Psoas muscle (tissue), 8 donors: ENCODE data around the gene ADCY1. TPM values are rescaled to one million over a fixed set of nuclear protein-coding genes. Genes with fewer than 3 reads are reported as not detected.

ENCODE experiments used
- ATAC-seq, 4 donors: fragments of 200-7000 bp; cut with Tn5 transposase; one replicate each; pipeline ENCODE4 v1.9.1; 2020; ENCODE audit warnings: moderate library complexity in 3 of 4, mild to moderate bottlenecking in 2 of 4
- DNase-seq, 2 donors: peaks; one replicate each; pipeline ENCODE4 v3.0.0-alpha.2; 2020
- H3K27ac ChIP-seq: fragments of 200-600 bp; one replicate; pipeline ENCODE4 v1.8.0; 2022
- H3K27me3 ChIP-seq, 3 donors: fragments of 200-600 bp in 1 of 3; one replicate each; pipeline versions ENCODE4 v1.6.1 to v1.8.0; 2013 to 2022; ENCODE audit warnings: low read length in 2 of 3, mild to moderate bottlenecking in 2 of 3, moderate library complexity in 1 of 3; ENCODE audit not compliant: insufficient read depth in 3 of 3
- H3K36me3 ChIP-seq, 2 donors: fragments of 200-600 bp in 1 of 2; one replicate each; pipeline versions ENCODE4 v1.6.1 to v1.8.0; 2013 to 2022; ENCODE audit warnings: low read depth in 1 of 2, mild to moderate bottlenecking in 1 of 2, moderate library complexity in 1 of 2; ENCODE audit not compliant: insufficient read depth in 1 of 2
- H3K4me1 ChIP-seq: fragments of 200-600 bp; one replicate; pipeline ENCODE4 v1.8.0; 2022
- H3K4me3 ChIP-seq: fragments of 200-600 bp; one replicate; pipeline ENCODE4 v1.8.0; 2022; ENCODE audit warnings: mild to moderate bottlenecking
- H3K9me3 ChIP-seq: fragments of 200-600 bp; one replicate; pipeline ENCODE4 v1.8.0; 2022
- CTCF ChIP-seq: fragments of 200-600 bp; IDR thresholded peaks from one replicate; pipeline ENCODE4 v1.8.0; 2022; ENCODE audit warnings: antibody characterized with exemption
- WGBS, 3 donors: extraction: QIAGEN DNeasy Blood & Tissue Kit; methylation state at CpG; one replicate each; pipeline versions ENCODE4 v1.1.6 to v1.1.7; 2013; 5-methylcytosine and 5-hydroxymethylcytosine counted together
- intact Hi-C, 2 donors: fragments of 100-400 bp; cut with DNase I; formaldehyde crosslinking; loops; one replicate each; pipeline versions ENCODE4 v1.11.0 to v1.14.2; 2022
- polyA plus RNA-seq, 3 donors: library from polyadenylated mRNA; stranded (reverse); fragments of 200-250 nt; gene quantifications; one replicate each; pipeline ENCODE4 v1.2.3, GENCODE V29; 2013
- total RNA-seq, 4 donors: library from RNA; stranded (reverse); fragmentation: NEBNext Ultra II Directional in 2 of 4; extraction: Animal tissue kit (Norgen Biotek cat#: 25700) in 2 of 4; gene quantifications; one replicate each; pipeline versions ENCODE4 v1.2.1 to v1.2.4, GENCODE V29; 2021 to 2023
- donor health status: healthy with polysubstance abuse.
- donor health status: DM: no; HTN: no; CAD: no; lungs with moderate emphysema.
- donor health status: Bipolar disorder and iron deficiency.
- donor health status: healthy.
- donor health status: DM: yes; HTN: yes; CAD: no.
- donor health status: DM: no; HTN: no; CAD: no.
- donor health status: DM: no; HTN: no; CAD: no.
- donor health status: DM: yes; HTN: yes; CAD: no.

Gene ADCY1
- total and polyA plus RNA-seq, 7 donors = 1.3 to 4.3 (median 2.2) TPM

DNA sequence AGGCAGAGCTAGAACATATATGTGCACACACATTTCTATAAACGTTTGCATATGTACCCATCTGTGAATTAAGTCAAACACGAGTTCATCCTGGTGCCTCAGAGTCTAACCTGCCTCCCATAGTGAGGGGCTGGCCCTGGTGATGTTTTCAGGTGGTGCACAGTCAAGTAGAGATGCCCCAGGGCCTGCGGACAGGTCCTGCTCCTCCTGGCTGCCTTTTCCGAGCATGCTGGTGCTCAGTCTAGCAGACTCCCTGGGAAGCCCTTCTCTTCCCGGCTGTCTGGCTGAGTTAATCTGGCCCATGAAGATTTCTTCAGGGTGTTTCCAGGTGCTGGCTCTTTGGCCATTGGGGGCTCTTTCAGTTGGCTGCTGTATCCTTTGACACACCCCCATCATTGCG, 14.3 kb downstream of the ADCY1 start:
- Histone ChIP-seq H3K9me3 (no peaks in the 10 kb centered on the region), H3K36me3 (no peaks in the 10 kb centered on the region), H3K4me1 (no peaks in the 10 kb centered on the region), H3K4me3 (no peak overlapping the region), H3K27me3 (no peaks in the 10 kb centered on the region), H3K27ac (no peak overlapping the region)
- no peak for DNase-seq
- TF ChIP-seq CTCF = no peak
- ATAC-seq = no peak
- intact Hi-C loops = no loop called here
- 86 to 90% (median 89%) methylated on average over 6 of the region's 6 CpGs for WGBS, 3 donors

DNA sequence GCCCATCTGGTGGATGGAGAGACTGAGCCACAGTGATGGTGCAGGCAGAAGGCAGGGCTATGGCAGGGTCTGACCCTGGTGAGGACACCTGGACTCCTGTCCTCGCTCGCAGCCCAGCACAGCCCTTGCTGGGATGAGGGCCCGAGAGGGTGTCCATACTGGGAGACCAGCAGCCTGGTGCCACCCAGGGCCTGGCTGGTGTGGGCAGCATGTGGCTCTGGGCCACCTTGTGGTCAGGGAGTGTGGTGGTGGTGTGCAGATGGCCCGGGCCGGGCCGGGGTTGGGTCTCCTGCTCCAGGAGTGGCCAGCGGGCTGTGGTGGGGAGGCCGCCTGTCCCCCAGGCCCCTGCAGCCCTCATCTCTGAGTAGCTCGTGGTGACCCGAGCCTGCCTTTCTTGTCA, 14.9 kb downstream of the ADCY1 start:
- Histone ChIP-seq H3K27me3 (no peaks in the 10 kb centered on the region), H3K4me1 (no peaks in the 10 kb centered on the region), H3K27ac (no peak overlapping the region), H3K36me3 (no peaks in the 10 kb centered on the region), H3K4me3 (no peak overlapping the region), H3K9me3 (no peaks in the 10 kb centered on the region)
- 86 to 95% (median 91%) methylated on average over 10 of the region's 10 CpGs for WGBS, 3 donors
- TF ChIP-seq CTCF = no peak
- DNase-seq (no peak), ATAC-seq (no peak)
- intact Hi-C loops = no loop called here

DNA sequence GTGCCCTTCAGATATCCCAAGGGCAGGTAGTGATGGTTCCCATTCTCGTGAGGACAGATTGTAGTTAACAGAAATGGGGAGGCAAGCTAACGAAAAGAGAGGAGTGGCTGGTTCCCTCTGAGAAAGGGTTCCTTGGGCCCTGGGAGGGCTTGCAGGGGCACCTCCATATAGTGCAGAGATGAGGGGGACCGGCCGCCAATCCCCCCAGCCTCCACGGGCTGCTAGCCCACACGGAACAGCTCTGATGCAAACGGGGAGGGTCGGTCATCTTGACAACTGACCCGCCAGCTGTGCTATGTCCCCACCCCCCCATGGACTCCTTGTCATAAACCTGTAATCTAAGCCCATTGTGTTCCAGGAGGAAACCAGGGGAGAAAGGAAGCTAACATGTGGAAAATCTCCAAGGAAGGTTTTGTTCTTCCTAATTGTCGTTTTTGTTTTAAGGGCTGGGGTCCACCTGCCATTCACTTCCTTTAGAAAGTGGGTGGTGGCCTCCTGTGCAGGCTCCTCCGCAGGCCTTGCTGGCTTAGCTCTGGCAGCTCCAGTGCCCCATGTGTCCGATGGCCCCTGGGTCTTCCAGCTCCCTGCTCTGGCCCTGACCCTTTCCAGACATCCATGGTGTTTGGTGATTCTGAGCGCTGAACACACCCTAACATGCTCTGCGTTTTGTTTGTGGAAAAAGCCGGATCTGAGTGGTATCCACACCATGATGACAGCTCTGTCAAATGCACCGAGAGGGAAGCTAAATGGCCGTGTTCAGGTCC, 15.9 kb downstream of the ADCY1 start:
- 65 to 74% (median 65%) methylated on average over 17 of the region's 17 CpGs for WGBS, 3 donors
- no peak overlapping the region for H3K4me3 ChIP-seq
- H3K27ac ChIP-seq = no peak overlapping the region
- ATAC-seq = no peak
- no peaks in the 10 kb centered on the region for H3K4me1 ChIP-seq
- no peaks in the 10 kb centered on the region for H3K9me3 ChIP-seq
- H3K36me3 ChIP-seq = no peaks in the 10 kb centered on the region
- DNase-seq = no peak
- TF ChIP-seq CTCF = no peak
- H3K27me3 ChIP-seq = no peaks in the 10 kb centered on the region
- intact Hi-C loops = no loop called here

- H3K27me3 ChIP-seq = no peaks in the 10 kb centered on the region
- H3K36me3 ChIP-seq = no peaks in the 10 kb centered on the region
- H3K4me3 ChIP-seq = no peak overlapping the region
- intact Hi-C loops = no loop called here
- no peak overlapping the region for H3K27ac ChIP-seq
- DNase-seq (no peak), ATAC-seq (no peak)
- no peak for TF ChIP-seq CTCF
- H3K9me3 ChIP-seq = no peaks in the 10 kb centered on the region
- no peaks in the 10 kb centered on the region for H3K4me1 ChIP-seq
- 43 to 56% (median 49%) methylated on average over 5 of the region's 5 CpGs for WGBS, 3 donors
These were observed 16.5 kb downstream of the ADCY1 start for GRCh38 chr7:45590679-45591057.
